ENCODE data around the gene STK32B. TPM values are rescaled to one million over a fixed set of nuclear protein-coding genes. Genes with fewer than 3 reads are reported as not detected.

The STK32B gene
- total and polyA plus RNA-seq, 12 donors = 0.16 to 6.8 (median 0.52) TPM

DNA sequence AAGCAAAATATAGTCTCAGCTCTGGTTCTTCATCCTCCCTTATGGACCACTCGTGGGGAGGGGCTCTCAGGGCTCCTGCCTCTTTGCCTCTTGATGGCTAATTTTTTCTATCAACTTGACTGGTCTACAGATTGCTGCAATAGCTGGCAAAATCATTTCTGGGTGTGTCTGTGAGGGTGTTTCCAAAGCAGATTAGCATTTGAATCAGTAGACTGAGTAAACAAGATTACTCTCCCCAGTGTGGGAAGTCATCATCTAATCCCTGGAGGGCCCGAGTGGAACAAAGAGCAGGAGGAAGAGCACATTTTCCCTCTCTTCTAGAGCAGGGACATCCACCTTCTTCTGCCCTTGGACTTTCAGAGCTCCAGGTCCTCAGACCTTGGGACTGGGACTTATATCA is 153.5 kb downstream of the STK32B start:
- intact Hi-C loops (cut with DNase I) = no loop called here
- H3K27ac ChIP-seq = no peak overlapping the region
- H3K9me3 ChIP-seq (replicated peaks in 1 of 3) = no peaks in the 10 kb centered on the region
- no peak overlapping the region for H3K4me3 ChIP-seq
- H3K36me3 ChIP-seq (replicated peaks in 1 of 2) = no peaks in the 10 kb centered on the region
- no peak for DNase-seq
- TF ChIP-seq, protein P1, sequence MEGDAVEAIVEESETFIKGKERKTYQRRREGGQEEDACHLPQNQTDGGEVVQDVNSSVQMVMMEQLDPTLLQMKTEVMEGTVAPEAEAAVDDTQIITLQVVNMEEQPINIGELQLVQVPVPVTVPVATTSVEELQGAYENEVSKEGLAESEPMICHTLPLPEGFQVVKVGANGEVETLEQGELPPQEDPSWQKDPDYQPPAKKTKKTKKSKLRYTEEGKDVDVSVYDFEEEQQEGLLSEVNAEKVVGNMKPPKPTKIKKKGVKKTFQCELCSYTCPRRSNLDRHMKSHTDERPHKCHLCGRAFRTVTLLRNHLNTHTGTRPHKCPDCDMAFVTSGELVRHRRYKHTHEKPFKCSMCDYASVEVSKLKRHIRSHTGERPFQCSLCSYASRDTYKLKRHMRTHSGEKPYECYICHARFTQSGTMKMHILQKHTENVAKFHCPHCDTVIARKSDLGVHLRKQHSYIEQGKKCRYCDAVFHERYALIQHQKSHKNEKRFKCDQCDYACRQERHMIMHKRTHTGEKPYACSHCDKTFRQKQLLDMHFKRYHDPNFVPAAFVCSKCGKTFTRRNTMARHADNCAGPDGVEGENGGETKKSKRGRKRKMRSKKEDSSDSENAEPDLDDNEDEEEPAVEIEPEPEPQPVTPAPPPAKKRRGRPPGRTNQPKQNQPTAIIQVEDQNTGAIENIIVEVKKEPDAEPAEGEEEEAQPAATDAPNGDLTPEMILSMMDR (IDR thresholded peaks at IDR 0.05) = no peak
- TF ChIP-seq POLR2A (IDR thresholded peaks at IDR 0.05) = no peak
- no peaks in the 10 kb centered on the region for H3K4me1 ChIP-seq (replicated peaks in 1 of 2)
- 41 to 64% (median 53%) methylated on average over 2 of the region's 2 CpGs for WGBS, 4 donors
- H3K27me3 ChIP-seq = no peaks in the 10 kb centered on the region

DNA sequence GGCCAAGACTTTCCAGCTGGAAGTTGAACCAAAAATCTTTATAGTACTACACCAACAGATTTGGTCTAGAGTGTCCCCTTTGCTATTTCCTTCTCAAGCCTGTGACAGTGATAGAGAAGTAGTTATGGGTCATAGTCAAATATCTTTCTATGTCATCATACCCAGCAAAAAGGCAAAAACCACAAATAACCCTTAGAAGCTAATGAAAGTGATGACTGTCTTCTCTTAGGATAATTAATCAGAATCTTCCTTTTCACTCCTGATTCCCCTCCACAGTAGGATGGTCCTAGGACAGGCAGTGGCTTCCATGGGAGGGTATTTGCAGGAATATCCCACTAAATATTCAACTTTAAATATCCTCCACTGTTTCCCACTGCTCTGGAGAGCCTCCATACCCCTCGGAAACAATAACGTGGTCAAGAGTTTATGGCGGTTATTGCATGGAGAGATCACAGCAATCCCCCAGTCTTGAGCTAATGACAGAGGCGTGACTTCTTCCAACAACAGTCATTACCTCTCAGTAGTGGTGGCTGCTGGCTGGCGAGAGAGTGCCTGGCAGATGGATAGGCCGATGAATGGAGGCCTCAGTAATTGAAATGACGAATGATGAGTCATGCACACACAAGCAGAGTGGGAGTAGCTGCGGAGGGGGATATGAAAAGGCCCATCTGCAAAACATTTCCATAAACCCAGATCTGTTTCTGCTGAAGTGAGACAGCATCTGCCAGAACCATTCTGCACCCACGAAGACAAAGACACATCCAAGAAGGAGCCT is 154.9 kb downstream of the STK32B start:
- Histone ChIP-seq H3K4me1 (replicated peaks in 1 of 2) (no peaks in the 10 kb centered on the region), H3K27me3 (no peaks in the 10 kb centered on the region), H3K4me3 (no peak overlapping the region), H3K27ac (no peak overlapping the region), H3K9me3 (replicated peaks in 1 of 3) (no peaks in the 10 kb centered on the region), H3K36me3 (replicated peaks in 1 of 2) (no peaks in the 10 kb centered on the region)
- intact Hi-C loops (cut with DNase I) = no loop called here
- 51 to 63% (median 60%) methylated on average over 9 of the region's 9 CpGs for WGBS, 4 donors
- DNase-seq = no peak
- TF ChIP-seq POLR2A (IDR thresholded peaks at IDR 0.05) = no peak
- TF ChIP-seq, protein P1 (IDR thresholded peaks at IDR 0.05) = no peak

DNA sequence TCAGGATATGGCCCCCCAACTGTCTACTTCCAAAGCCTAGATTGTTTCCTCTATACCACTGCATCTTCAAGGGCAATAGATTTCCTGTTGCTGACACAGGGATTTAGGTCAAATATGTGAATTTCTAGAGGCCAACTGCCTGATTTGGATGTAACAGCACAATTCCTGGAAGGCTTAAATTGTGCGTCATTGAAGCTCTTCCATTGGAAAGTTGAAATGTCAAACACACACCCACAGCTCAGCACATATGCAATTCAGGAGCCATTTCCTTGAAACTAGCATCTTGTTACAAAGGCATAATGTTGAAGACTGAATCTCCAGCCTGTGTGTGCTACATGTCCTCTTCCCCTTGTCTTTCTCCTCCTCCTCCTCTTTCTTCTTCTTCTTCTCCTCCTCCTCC is 158.6 kb downstream of the STK32B start:
- H3K36me3 ChIP-seq (replicated peaks in 1 of 2) = no peaks in the 10 kb centered on the region
- no peaks in the 10 kb centered on the region for H3K27me3 ChIP-seq
- no peaks in the 10 kb centered on the region for H3K9me3 ChIP-seq (replicated peaks in 1 of 3)
- TF ChIP-seq, protein P1 (IDR thresholded peaks at IDR 0.05) = no peak
- H3K4me3 ChIP-seq = no peak overlapping the region
- no peak for DNase-seq
- intact Hi-C loops (cut with DNase I) = no loop called here
- H3K4me1 ChIP-seq (replicated peaks in 1 of 2) = no peaks in the 10 kb centered on the region
- H3K27ac ChIP-seq = no peak overlapping the region
- WGBS, 4 donors = 75 to 86% (median 84%) methylated on average over 1 of the region's 1 CpG

DNA sequence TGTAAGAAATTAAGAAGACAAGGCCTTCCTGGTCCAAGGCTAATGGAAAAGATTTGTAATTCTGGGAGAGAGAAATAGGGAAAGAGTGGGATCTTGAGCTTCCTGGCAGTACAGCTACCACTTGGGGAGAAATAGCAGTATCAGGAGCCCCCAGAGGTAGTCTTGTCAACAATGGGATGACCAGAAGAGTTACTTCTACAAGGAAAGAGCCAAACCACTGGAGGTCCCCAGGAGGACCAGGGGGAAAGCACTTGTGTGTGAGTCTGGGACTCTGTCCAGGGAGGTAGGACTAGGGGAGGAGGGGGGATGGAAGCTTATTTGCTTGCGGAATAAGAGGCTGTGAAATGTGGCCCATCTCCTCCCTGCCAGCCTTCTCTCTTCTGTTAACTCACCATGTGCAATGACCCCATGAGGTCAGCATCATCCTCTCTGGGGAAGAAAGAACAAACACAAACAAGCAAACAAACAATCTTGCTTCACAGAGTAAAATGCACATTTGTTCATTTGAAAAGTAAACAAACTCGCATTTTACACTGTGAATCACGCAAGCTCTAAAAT is 160.1 kb downstream of the STK32B start:
- Histone ChIP-seq H3K36me3 (replicated peaks in 1 of 2) (no peaks in the 10 kb centered on the region), H3K27me3 (no peaks in the 10 kb centered on the region), H3K27ac (no peak overlapping the region), H3K4me1 (replicated peaks in 1 of 2) (no peaks in the 10 kb centered on the region), H3K4me3 (no peak overlapping the region), H3K9me3 (replicated peaks in 1 of 3) (no peaks in the 10 kb centered on the region)
- no peak for TF ChIP-seq POLR2A (IDR thresholded peaks at IDR 0.05)
- TF ChIP-seq, protein P1 (IDR thresholded peaks at IDR 0.05) = no peak
- no peak for DNase-seq
- WGBS, 4 donors = 81 to 87% (median 83%) methylated on average over 3 of the region's 3 CpGs
- intact Hi-C loops (cut with DNase I) = no loop called here
